IPS-NIHi11 (cell line): ENCODE measurements around the gene FAM171A1.
"Not testable (repeated sequence)": the region's sequence is repeated elsewhere in the genome, so short reads cannot be mapped to it uniquely, and the experiment has no call there.

Source experiments
- DNase-seq: peaks from one replicate; pipeline ENCODE4 v3.0.0; 2012; ENCODE audit warnings: mixed read lengths, low spot score

The FAM171A1 gene

DNA sequence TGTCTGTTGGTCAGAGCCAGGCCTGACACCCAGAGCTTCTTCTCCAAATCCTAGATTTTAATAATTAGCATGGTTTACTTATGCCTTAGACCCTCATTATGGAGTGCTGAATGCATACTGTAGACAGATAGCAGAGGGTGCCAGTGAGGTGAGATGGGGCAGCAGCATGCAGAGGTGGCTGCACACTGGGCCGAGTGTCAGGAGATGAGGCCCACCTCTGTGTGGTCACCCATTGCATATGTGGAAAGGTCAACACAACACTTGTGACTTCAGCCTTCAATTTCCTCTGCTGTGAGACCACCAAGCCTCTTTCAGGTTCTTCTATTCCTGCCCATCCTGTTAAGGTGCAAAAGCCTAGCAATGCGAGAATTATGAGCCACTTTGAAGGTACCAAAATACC, 162.9 kb downstream of the FAM171A1 start:
- no peak for DNase-seq

DNA sequence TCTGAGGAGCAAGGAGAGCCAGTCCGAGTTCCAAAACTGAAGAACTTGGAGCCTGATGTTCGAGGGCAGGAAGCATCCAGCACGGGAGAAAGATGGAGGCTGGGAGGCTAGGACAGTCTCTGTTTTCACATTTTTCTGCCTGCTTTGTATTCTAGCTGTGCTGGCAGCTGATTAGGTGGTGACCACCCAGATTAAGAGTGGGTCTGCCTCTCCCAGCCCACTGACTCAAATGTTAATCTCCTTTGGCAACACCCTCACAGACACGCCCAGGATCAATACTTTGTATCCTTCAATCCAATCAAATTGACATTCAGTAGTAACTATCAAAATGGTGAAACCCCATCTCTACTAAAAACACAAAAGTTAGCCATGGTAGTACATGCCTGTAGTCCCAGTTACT, 163.7 kb downstream of the FAM171A1 start:
- DNase-seq = not testable (repeated sequence)

DNA sequence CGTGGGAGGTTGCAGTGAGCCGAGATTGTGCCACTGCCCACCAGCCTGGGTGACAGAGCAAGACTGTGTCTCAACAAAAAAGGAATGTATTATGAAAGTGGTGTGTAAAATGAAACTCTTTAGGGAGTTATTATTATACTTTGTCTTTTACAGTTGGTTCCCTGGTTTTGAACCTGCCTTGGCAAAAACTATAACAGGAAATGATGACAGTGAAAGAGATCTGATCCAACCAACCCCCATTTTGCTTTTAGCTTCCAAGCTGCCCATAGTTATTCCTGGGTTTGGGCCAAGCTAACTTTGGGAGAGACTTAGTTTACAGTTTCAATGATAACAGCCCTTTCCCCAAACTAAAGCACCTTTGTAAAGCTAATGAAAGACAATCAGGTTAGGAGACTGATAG, 168.4 kb downstream of the FAM171A1 start:
- no peak for DNase-seq

DNA sequence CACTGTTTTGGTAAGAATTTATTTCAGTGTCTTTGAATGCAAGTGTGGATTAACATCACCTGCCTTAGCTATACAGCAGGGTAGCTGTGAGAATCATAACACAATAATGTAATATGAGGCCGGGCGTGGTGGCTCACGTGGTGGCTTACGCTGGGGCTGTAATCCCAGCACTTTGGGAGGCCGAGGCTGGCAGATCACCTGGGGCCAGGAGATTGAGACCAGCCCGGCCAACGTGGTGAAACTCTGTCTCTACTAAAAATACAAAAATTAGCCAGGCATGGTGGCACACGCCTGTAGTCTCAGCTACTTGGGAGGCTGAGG, 168.8 kb downstream of the FAM171A1 start:
- DNase-seq = not testable (repeated sequence)

DNA sequence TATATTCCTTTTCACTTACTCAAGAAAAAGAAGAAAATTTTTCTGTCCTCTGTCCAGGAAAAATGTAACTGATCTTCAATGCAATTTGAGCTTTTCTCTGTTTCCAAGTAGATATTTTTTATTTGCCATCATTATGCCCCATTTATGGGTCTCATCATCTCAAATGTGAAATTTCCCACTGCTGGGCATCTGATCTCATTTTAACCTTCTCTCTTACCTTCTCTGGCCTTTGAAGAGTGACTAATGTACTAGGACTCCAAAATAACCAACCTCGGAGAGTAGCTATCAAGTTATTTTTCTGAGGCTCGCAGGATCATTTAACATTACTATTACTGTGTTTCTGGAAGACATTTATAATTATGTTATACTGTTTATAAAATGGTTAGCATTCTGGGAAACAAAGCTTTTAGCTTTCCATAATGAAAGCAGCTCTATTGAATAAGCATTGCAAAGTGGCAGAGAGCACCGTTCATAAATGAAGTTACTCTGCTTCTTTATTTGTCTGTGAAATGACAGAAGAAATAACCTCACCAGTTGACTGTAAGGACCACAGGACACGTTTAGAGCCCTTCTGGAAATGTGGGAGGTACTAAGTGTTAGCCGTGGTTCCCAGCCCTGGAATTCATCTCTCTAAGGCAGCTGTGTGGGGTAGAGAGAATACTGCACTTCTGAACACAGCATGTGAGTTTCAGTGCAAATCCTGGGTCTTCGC, 169.3 kb downstream of the FAM171A1 start:
- DNase-seq = no peak

DNA sequence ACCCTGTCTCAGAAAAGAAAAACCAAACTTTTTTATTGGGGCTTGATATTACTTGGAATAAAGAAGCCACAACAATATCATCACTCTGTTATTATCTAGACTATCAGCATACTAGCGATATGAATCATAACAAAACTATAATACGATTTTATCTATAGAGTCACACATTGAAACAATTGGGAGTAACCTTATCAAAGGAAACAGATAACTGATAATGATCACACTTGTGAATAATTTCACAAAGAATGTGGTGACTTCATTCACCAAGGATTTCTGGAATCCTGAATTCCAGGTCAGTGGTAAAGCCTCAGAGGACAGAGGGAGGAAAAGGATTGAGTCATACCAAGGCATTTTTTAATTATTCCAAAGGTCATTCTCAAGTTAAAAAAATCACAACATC, 170.5 kb downstream of the FAM171A1 start:
- peak; percentile 29 for DNase-seq

DNA sequence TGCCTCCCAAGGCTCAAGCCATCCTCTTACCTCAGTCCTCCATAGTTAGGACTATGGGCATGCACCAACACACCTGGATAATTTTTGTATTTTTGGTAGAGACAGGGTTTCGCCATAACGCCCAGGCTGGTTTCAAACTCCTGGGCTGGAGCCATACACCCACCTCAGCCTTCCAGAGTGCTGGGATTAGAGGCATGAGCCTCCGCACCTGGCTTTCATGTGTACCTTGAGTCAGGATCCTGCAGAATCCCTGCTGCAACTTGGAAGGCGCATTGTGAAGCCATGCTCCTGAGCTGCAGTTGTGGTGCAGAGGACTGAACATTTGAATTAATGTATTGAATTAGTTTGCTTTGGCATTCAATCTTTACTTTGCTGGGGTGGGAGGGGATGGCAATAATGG, 173.2 kb downstream of the FAM171A1 start:
- DNase-seq = no peak

DNA sequence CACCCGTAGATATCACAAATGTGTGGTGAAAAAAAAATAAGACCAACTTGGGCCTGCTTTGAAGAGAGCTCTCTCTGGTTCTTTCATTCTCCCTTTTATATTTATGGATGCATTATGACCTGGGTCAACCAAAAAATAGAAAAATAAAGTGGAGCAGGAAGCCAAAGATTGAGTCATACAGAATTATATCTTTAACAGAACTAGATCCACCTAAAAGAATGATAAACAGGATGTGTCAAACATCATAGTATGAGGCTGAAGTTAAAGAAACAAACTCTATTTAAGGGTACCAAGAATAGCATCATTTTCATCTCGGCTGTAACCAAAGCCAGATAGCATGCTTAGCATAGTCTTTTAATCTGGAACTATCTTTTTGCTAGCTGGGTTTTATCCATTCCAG, 173.8 kb downstream of the FAM171A1 start:
- DNase-seq = no peak

DNA sequence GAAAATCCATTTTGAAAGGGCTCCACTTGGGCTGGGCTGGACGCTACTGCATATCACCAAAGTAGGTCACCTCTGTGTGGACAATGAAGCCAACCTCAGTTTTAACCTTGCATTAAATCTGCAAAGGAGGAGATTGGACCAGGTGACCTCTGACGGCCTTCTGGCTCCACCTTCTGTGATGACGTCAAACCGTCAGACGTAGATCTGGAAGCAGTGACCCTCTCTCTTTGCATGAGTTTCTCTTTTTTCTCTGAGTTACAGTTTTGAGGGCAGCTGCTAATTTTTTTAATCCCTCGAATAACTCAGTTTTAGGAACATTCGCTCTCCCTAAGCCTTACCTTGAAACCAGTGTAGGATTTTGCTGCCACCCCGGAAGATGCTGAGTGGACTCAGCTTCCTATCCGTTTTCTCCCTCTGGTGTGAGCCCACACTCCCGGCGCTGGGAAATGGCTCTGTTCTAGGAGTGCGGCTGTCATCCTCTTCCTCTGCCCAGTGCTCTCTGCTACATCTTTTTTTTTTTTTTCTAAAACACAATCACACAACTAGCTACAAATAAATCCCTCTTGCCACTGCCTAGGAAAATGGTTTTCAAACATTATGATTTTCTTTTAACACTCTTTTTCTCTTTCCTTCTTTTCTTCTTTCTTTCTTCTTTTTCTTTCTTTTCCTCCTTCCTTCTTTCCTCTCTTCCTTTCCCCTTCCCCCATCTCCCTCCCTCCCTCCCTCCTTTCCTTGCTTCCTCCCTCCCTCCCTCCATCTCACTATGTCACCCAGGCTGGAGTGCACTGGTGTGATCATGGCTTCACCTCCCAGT, 174.9 kb downstream of the FAM171A1 start:
- DNase-seq = peak; percentile 20

DNA sequence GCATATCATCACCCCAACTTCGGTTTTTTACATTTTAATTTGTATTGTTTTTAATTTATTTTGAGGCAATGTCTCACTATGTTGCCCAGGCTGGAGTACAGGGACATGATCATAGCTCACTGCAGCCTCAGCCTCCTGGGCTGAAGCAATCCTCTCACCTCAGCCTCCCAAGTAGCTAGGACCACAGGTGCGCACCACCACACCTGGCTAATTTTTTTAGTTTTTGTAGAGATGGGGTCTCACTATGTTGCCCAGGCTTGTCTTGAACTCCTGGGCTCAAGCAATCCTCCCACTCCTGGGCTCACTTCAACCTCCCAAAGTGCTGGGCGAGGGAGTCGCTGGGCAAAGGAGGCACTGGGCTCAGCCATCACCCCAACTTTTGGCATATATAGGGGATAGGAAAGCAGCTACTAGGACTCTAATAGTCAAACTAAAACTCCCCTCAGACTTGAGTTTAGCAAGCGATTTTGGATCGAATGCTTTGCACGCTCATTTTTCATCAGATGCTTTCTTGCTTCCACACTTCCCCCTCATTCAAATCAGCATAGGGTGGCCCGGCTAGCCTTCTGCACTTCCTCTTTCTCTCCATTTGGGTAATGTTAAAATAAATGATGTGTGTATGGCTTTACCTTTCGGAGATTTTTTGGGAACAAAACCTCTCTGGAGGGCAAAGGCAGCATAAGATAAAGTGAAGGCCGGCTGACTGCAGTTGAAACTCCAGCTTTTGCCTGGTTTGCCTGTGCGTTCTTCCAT, 181.8 kb downstream of the FAM171A1 start:
- DNase-seq = no peak

DNA sequence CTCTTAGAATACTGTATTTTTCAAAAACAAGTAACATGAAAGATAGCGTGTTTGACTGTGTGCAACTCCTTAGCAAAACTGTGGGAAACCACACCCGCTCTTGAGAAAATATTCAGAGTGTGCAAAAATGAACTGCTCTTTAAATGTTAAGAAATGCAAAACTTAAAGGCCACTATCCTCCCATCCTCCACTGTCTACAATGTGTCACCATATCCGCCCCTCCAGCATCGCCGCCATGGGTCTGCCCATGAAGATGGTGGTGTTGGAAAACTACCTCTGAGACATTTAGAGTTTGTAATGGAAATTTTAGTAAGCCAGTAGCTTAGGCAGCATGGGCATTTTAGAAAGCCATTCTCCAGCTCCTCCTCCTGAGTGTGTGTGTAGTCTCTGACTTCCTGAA, 182.5 kb downstream of the FAM171A1 start:
- no peak for DNase-seq

DNA sequence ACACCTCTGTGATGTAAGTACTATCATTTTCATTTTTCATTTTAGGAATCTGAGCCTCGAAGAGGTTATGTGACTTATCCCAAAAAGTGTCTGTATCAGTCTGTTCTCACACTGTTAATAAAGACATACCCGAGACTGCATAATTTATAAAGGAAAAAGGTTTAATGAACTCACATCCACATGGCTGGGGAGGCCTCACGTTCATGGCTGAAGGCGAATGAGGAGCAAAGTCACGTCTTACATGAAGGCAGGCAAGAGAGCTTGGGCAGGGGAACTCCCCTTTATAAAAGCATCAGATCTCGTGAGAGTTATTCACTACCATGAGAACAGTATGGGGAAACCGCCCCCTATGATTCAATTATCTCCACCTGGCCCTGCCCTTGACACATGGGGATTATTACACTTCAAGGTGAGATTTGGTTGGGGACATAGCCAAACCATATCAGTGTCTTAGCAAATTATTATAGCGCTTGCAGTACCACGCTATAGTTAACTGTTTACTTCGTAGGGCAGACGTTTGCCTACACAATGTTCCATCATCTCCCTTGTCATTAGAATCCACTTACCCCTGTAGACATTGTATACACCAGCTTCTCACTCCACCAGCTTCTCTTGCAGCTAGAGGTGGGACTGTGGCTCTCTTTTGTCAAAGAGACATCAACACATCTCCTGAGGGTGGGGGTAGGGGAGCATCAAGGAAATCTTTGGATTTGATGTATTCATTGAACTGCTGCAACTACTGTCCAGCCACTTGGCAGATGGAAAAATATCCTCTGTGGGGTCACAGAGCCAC, 187.2 kb downstream of the FAM171A1 start:
- DNase-seq = no peak

DNA sequence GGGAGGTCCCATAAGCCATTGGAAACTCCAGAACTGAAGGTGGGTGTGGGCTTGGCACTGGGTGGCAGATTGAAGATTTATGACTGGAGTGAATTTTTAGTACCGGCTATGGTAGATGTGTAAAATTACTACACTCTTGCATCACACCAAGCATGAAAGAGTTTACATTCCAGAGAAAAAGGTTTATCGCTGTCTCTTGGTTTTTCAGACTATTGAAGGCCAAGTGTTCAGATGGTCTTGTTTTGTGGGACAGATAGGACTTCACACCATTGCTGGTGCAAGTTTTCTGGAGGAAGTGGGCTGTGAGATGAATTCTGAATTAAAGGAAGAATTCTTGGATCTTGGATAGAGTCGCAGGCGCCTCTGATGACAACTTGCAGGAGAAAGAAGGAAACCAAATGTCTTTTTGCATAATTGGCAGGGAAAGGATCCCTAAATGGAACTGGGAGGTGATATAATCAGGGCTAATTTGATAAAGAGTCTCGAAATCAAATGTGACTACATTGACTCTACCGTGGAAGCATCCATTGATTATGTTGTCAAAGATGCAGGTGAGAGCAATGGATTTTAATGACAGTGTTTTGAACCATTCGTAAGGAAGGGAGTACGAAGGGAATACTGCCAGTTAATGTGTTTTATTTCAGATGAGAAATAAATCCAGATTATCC, 188.4 kb downstream of the FAM171A1 start:
- DNase-seq = no peak

DNA sequence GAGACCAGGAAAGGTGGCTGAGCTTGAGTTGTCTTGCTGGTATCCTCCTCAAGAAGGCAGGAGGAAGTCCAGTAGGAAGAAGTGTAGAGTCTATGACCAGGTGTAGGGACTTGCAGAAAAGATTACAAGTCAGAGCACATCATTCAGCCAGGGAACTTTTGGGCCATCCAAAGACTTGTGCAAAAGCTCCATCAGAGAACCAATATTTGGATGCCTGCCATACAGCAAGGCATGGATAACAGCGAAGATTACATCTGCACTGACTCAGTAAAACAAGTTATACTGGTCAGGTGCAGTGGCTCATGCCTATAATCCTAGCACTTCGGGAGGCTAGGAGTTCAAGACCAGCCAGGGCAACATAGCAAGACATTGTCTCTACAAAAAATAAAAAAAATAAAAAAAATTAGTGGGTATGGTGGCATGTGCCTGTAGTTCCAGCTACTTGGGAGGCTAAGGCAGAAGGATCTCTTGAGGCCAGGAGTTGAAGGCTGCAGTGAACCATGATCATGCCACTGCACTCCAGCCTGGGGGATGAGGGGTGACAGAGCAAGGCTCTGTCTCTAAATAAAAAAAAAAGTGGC, 189.4 kb downstream of the FAM171A1 start:
- DNase-seq = no peak

DNA sequence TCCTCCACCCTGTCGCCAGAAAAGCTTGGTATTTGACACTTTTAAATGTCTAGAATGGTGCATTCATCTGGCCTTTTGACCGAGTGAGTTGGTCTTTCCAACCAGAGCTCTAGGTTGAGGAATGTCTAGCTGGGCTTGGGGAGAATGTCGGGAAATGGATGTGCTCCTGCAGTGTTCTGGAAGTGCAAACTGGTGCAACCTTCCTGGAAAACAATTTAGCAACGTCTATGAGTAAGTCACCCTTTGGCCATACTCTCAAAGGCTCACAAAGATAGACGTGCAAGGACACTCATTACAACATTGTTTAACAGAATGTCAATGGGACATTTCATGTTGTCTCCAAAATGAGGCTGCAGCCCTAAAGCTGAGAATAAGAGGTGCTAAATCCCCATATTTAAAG, 190.4 kb downstream of the FAM171A1 start:
- DNase-seq = no peak

DNA sequence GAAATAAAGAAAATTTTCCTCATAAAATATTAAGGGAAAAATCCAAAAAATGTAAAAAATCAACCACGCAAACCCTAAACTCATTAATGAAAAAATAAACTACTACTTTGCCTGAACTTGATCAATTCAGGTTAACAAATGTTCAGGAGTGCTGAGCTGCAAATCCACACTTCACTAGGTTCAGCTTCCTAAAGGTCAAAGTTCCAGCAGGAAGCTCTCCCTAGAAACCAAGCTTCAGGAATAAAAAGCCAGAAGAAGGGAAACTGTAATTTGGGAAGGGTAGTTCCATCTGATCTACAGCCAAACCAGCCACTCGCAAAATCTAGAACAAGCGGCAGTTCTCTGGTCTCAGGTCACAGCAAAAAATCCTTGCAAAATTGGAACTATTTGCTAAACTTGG, 194.8 kb downstream of the FAM171A1 start:
- DNase-seq = no peak

DNA sequence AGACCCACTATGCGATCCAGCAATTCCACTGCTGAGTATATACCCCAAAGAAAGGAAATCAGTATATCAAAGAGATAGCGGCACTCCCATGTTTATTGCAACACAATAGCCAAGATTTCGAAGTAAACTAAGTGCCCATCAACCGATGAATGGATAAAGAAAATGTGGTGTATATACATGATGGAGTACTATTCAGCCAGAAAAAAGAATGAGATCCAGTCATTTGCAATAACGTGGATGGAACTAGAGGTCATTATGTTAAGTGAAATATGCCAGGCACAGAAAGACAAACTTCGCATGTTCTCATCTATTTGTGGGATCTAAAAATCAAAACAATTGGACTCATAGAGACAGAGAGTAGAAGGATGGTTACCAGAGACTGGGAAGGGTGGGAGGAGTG, 195.5 kb downstream of the FAM171A1 start:
- DNase-seq = no peak

DNA sequence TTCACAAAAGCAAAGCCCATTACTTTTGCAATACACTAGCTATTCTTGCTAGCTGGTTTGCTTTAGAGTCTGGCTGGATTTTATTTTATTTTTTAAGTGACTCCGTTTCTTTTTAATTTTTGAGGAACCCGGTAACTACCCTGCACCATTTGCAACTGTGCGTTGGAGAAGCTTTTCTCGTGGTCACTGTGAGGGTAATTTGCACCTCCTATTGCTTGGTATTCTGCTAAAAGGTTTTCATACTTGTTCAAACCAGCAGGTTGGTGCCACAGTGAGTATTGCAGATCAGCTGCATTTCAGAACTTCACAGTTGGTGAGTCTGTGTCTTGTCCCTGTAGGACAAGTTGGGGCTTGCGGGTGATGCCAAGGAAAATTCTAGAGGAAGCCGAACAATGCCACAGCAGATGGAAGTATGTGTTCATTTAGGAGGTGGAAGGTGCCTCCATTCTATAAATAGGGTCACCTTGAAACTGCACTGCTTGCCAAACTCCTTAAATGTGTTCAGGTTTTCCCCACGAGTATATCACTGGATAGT, 198.7 kb downstream of the FAM171A1 start:
- no peak for DNase-seq

DNA sequence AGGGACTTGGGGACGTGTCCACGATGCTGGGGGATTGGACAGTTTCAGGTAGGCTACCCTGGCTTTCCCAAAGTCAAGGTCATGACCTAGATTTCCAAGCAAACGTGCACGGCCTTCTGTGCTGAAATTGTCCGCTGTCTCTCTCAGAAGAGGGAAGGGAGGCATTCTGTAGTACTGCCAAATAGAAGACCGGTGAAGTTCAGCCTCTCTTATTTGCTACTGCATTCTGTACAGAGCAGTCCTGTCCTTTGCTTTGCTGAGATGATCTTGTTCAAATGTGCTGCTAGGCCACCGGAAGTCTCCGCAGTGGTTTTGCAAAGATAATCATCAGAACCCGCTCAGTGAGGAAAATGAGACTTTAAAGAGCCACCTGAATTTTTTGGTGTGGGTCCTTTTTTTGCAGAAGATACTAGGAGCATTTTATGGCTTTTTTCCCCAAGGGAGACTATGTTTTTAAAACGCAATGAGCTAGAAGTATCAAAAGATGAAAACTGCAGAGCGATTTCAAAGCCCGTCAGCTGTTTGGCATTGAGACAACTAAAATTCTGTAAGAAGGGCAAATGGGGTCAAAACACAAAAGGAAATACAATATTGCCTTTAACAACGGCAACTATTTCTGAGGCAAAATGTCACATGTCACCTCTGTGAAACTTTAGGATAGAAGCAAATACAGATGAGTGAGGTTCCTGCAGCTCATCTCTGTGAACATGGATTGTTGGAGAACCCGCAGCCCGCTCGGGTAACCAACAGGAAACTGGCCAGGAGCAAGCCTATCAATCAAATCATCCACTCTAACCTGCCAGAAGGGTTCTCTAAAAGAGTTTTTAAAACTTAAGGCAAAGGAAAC, 201.3 kb downstream of the FAM171A1 start:
- no peak for DNase-seq
